Activated T-helper 9 cell treated with anti-CD3 and anti-CD28 coated beads, Interleukin-2, amount 50 U/mL, for 16 hours (primary cell): ENCODE data around the gene KXD1.

Experiments
- DNase-seq: peaks from one replicate; pipeline ENCODE4 v3.0.0-alpha.2; 2020; ENCODE audit warnings: low read depth

KXD1 gene

DNA sequence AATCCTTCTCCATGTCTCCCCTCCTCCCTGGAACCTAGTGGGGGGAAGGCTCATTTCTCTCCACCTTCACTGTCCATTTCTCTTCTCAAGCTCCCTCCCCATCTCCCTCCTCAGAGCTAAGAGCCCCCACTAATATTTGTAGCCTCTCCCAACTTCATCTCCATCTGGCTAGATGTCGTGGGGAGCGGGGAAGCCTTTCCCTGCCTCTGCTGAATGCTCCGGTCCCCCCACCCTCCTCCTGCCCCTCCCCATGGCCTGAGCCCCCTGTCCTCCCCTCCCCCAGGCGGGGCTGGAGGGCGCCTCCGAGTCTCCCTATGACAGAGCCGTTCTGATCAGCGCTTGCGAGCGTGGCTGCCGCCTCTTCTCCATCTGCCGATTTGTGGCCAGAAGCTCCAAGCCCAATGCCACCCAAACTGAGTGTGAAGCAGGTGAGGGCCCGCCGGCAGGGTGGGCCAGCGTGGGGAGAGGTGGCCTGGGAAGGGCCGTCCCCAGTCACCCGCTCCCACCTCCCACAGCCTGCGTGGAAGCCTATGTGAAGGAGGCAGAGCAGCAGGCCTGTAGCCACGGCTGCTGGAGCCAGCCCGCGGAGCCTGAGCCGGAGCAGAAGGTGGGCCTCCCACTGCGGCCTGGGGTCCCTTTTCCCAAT is 56.0 kb downstream of the KXD1 start:
- no peak for DNase-seq

GRCh38 chr19:18616023-18616422 is 58.4 kb downstream of the KXD1 start:
- no peak for DNase-seq

DNA sequence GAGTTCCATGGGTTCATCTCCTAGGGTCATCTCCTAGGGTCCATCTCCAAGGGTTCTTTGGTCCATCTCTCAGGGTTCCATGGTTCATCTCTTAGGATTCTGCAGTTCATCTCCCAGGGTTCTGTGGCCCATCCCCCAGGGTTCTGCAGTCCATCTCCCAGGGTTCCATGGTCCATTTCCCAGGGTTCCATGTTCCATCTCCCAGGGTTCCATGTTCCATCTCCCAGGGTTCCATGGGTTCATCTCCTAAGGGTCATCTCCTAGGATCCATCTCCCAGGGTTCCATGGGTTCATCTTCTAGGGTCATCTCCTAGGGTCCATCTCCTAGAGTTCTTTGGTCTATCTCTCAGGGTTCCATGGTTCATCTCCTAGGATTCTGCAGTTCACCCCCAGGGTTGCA is 59.9 kb downstream of the KXD1 start:
- no peak for DNase-seq

DNA sequence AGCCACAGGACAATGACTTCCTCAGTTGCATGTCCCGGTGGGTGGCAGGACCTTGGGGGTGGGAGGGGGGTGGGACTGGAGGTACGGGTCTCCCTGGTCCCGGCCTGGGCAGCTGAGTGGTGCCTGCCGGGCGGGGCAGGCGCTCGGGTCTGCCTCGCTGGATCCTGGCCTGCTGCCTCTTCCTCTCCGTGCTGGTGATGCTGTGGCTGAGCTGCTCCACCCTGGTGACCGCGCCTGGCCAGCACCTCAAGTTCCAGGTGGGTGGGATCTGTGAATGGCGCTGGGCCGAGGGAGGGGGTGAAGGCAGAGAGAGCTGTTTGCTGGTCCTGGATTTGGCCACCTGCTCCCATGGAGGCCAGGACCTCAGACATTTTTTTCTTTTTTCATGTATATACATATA is 60.6 kb downstream of the KXD1 start:
- DNase-seq = no peak
